NCI-H128 (cell line): ENCODE data around the gene CILP.
"Not testable (repeated sequence)": the region's sequence is repeated elsewhere in the genome, so short reads cannot be mapped to it uniquely, and the experiment has no call there.

ENCODE experiments used
- DNase-seq: peaks from one replicate; lab custom pipeline; 2025; ENCODE audit not compliant: unreplicated experiment; lab: John Stamatoyannopoulos, UW

CILP gene

DNA sequence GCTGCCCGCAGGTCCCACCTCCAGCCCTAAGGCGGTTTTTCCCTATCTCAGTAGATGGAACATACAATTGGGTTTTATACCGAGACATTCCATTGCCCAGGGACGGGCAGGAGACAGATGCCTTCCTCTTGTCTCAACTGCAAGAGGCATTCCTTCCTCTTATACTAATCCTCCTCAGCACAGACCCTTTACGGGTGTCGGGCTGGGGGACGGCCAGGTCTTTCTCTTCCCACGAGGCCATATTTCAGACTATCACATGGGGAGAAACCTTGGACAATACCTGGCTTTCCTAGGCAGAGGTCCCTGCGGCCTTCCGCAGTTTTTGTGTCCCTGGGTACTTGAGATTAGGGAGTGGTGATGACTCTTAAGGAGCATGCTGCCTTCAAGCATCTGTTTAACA is 15.6 kb upstream of the CILP start:
- not testable (repeated sequence) for DNase-seq

DNA sequence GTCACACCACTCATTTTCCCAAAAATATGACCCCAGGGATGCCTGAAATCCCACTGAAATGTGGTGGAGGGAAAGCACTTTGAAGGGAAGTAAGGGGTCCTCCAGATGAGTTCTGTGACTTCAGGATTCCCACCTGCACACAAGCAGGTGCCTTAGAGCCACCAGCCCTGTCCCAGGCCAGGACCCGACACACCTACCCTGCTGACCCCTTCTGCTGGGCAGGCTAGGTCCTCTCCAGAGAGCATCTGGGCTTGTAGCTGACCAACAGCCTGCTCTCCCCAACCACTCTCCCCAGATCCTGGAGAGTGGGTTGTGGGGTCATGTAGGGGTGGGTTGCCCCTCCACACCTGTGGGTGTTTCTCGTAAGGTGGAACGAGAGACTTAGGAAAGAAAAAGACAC is 14.9 kb upstream of the CILP start:
- no peak for DNase-seq

DNA sequence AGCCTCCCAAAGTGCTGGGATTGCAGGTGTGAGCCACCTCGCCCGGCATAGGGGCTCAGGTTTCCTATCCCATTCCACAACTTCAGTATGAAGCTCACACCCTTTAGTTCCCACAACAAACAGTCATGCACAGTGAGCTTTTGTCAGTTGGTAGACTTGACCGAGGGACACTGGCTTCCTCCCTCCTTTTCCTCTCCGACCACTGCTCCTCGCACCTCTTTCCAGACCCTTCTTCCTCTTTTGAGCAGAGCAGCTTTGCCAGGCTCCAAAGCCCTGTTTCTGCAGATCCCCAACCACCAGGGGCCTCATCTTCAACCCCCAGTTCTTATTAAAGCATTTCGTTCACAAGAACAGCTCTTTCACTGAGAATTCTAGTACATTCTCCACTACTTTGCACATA is 12.7 kb upstream of the CILP start:
- DNase-seq = no peak

DNA sequence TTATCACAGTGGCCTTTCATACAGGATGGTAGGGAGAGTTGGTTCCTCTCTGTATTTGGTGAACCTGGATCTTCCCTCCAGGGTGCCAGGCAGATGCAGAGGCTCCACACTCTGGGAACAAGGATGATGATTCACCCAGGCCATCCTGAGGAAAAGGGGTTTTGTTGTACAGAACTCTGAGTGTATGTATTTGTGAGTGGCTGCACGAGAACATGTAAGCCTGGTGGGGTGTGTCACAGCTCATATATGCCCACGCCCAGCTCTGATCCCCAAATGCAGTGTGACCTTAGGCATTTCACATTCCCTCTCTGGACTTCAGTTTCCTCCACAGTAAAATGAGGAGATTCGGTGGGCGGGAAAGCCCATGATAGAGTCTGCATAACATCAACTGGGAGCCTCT is 11.6 kb upstream of the CILP start:
- DNase-seq = no peak

DNA sequence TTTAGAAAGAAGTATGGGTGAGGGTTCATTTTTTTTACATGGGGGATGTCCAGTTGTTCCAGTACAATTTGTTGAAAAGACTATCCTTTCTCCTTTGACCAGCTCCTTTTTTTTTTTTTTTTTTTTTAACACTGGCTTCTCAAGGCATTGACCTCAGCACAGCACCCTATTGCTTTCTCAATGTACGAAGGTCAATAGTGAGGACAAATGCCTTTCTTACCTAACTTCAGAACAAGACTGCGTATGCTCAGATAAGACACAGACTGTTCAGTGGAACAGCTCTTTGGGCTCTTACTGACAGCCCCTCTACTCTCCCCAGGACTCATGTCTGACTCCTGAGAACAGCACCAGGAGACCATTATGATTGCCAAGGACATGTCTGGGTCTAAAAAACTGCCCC is 10.4 kb upstream of the CILP start:
- DNase-seq = no peak

DNA sequence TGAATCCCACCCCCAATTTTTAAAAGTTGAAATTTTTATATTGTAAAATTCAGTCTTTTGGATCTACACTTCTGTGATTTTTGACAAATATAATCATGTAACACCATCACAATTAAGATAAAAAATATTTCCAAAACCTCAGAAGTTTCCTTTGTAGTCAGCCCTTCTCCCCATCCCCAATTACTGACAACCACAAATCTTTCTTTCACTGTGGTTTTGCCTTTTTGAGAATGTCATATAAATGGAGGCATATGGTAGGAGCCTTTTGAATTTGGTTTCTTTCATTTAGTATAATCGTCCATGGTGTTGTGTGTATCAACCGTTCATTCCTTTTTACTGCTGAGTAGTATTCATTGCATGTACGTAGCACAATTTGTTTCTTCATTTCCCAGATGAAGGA is 7.9 kb upstream of the CILP start:
- DNase-seq = no peak

DNA sequence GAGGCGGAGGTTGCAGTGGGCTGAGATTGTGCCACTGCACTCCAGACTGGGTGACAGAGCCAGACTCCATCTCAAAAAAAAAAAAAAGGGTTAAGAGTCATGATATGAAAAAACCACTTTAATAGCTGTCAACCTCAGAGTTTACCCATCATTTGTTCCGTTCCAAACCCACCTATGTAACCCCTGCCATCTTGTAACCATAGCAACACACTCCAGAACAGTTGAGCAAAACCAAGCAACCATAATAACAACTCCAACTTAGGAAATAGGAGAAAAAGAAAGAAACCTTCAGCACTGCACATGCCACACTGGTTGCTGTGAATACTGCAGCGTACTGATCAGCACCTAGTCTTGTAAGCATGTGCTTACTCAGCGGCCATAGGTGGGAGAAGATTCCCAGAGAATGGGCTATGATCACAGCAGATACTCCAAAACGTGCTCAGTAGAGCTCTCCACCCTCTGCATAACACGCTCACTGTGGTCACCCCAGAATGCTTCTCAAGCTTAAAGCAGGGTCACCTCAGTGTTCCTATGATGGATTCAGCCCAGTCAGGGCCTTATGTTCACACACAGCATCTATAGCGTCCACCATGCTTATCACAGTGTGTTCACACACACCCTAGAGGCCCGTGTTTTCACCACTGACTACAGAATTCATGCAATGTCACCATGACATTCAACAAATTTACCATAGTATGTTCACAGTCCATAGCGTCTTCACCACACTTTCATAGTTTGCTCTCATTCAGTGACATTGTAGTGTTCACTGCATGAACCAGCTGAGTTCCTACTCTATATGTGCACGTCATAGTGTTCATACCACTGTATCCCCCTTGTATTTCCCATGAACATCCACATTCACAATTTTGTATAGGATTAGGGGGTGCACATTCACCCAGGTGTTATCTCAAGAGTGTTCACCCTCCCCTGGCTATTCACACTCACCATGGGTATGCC is 6.5 kb upstream of the CILP start:
- no peak for DNase-seq

DNA sequence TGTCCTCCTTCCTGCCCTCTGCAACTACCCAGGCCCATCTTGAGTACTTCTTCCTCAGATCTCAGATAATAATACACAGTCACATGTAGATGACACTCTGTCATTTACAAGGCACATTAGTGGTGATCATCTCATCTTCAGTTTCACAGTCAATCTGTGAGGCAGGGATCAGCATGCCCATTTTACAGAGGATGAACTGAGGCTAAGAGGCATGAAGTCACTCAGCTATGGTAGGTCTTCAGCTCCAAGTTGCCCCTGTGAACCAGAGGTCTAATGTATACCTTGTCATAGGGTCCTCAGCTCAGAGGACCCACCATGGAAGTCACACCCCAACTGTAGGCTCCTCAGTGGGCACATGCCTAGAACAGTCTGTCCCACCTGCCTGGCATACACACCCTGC is 4.2 kb upstream of the CILP start:
- DNase-seq = no peak

DNA sequence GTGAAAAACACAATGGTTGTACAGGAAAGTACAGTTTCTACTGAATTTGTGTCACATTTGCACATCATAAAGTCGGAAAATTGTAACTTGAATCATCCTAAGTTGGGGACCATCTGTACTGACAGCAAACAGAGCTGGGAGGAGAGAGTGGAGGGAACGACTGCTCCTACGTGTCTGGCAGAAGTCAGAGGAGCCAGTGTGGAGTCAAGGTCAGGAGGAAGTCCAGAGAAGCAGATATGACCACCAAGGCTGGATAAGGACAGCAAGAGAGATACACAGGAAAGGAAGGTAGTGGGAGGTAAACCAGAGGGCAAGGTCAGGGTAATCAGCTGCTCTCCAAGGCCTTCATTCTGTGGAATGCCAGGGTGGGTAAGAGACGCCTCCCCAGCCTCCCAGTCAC is 2.7 kb upstream of the CILP start:
- no peak for DNase-seq

DNA sequence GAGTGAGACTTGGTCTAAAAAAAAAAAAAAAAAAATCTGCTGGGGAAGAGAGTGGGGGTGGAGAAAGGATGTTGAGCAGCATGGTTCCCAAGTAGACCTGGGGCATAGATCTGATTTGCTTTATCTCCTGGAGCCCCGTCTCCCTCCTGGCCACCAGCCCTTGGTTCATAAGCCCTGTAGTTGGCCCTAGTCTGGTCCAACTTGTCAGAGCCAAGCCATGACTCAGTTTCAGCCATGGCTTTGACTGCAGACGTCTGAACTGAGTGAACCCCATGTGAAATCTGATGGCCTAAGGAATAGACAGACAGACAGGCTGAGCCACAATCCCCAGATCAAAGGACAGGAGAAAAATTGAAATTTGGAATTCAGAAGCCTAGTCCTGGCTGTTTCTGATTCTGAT is 2.0 kb upstream of the CILP start:
- no peak for DNase-seq

DNA sequence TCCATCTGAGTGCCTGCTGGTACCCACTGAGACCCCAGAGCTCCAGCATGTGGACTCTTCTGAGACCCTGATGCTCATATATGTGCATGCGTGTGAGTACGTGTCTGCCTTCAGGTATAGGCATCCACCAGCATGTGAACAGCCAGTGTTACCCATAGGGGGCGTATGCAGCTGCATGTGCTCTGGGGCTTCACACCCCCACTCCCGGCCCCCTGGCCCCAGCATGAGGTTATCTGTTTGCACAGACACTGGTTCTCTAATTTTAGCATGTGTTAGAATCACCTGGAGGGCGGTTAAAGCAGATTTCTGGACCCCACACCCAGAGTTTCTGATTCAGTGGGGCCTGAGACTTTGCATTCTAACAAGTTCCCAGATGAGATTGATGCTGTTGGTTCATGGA is 824 bp upstream of the CILP start:
- no peak for DNase-seq

DNA sequence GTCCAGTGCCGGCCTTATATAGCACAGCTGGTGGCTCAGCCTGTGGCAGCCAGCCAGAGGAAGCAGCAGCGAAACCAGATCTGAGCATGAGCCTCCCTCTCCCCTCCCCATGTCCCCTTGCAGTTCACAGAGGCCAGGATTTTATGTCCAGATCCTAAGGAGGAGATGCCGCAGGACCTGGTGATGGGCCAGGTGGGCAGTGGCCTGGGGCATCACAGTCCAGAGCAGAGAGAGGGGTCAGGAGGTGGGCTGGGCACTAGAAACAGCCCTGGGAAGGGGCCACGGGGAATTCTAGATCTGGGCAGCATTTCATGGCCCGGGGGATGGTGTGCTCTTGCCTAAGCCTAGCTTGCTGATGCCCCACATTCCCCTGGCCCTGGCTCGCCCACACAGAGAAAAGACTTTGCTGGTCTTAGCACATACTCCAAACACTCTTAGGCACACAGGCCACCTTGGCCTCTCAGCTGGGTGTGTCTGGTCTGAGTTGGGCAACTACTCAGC is 259 bp upstream of the CILP start:
- DNase-seq = no peak

DNA sequence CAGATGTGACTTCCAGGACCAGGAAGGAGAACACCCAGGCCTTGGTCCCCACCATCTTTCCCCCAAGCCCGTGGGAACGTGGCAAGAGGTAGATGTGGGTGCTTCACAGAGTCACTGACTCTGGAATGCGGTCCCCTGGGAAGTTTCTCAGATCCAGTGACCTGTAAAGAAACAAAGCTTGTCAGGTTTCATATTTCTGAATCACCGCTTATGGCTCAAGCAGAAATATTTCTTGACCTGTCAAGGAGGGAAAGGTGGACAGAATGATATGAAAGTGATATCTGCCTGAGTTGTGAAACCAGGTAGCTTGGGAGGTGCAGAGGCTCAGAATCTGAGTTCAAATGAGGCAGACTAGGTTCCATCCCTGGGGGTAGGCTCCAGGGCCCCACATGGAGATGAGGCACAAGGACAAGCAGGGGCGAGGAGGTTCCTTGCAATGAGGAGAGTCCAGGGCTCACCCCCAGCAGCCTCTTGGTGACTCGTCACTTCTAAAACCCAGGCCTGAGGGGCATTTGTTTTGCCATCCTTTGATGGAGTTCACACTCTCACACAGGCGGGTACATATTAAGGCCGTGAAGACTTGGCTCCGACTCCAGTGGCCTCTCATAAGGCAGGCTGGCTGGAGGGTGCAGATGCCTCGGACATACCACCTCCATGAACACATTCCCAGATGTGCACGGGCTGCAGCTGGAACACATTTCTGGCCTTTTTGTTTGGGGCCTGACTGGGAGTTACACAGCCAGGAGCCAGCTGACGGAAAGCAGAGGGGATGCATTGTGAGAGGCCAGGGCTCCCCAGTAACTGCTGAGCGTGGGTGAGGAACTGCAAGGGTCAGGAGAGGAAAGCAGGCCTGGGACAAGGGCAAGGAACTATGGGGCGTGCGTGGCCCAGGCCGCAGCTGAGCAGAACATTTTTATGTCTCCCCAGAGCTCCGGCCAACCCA is 1.3 kb downstream of the CILP start:
- DNase-seq = no peak

DNA sequence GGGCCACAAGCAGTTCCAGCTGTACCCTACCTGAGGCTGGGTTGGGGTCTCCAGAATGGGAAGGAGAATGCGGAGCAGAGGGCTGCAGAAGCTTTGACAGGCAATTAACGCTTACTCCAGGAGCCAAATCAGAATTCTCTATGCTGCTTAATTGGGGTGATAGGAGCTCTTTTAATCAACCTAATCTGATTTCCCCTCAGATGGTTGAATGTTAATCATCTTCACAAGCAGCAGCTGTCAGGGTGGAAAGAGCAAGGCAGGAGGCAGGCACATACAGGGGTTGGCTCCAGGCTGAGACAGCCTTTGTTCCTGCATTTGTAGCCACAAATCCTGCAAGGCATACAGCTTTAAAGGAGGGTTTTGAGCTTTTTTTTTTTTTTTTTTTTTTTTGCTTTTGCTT is 2.6 kb downstream of the CILP start:
- no peak for DNase-seq

DNA sequence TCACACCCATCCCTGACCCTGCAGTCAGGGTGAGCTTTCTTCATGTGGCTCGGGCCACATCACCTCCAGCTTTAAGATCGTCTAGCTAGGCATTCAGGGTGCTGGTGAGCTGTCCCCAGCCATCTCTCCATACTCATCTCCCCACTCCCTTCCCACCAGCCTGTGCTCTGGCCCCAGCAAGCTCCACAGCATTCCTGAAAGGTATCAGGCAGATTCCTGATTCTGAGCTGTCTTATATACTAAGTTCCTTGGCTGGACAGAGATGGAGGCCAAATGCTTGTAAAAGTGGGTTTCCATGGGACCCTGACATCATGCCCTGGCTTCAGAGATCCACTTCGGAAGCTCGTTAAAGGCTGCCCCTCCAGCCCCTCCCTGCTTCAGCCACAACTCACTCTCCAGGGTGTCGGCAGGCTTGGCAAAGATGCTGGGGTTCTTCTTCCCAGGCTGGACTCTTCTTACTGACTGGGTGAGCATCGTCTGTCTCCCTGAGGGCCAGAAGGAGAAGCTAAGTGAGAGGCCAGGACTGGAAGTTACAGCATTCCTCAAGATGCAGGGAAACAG is 3.9 kb downstream of the CILP start:
- no peak for DNase-seq

DNA sequence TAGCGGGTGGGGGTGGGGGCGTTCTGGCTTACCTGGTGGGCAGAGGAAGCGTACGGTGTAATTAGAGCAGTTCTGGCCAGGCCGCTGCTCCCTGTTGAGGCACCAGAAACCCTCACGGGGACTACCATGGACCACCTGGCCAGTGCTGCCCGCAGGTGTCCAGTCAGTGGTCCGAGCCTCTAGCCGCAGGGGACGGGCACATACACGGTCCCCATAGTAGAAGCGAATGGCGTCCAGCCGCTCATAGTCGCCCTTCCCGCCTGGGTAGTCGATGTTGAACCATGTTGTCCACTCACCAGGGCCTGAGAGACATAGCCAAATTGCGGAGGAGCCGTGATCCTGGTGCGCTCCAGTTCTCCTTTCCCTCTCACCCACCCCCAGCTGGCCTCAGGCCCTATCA is 4.5 kb downstream of the CILP start:
- no peak for DNase-seq

DNA sequence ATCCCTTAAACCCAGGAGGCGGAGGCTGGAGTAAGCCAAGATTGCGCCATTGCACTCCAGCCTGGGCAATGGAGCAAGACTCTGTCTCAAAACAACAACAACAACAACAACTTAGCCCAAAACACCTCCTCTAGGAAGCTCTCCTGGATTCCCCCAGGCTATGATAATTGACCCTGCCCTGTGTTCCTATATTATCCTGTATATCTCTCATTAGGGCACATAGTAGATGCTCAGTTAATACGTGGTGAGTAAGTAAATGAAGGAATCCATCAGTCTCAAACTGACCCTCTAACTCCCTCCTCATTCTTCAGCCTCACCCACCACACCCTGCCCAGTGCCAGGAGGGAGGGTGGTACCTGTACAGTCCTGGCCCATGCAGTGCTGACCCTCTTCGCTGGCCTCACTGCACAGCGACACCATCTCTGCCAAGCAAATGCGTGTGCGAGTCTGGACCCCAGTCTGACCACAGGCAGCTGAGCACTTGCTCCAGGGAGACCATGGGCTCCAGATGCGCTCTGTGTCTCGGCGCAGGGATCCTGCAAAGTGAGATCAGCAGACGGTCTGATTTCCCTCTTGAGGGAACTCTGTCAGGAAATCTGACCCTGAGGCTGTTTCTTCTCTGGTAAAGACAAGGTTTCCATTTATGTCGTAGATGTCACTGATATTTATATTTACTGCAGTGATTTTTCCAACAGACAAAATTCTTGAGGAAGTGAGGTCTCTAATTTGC is 6.2 kb downstream of the CILP start:
- no peak for DNase-seq

DNA sequence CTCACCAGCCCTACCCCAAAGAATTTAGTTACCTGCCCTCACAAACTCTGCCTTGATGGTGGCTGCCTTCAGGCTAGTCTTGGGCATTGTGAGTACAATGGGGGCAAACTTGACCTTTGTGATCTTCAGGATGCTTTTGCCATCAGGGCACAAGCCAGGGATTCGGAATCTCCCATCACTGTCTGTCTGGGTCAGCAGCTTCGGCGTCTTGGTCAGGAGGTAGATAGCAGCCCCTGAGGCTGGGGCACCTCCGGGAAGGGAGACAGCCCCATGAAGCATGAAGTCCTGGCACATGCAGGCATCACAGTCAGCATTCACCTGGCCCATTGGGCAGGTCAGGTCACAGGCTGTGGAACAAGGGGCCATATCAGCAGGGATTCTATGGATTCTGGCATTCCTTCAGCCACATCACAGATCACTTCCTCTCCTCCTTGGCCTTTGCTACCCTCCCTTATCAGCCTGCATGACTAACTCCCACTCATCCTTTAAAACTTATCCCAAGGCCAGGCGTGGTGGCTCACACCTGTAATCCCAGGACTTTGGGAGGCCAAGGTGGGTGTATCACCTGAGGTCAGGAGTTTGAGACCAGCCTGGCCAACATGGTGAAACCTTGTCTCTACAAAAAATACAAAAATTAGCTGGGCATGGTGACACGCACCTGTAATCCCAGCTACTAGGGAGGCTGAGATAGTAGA is 6.9 kb downstream of the CILP start:
- DNase-seq = no peak

DNA sequence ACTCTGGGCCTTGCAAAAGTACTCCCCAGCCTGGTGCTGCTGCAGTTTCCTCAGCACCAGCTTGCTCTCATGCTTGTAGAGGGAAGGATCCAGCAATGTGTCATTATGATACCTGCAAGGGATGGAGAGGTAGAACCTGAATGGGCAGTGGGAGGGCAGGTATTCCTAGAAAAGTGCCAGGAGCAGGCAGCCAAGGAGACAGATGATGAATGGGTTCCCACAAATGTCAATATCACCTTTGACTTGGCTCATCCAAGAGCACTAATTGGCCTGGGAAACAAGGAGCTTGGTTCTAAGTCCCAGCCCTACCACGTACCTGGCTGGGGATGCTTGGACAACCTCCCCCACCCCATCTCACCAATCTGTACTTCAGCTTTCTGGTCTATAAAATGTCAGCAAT is 9.4 kb downstream of the CILP start:
- DNase-seq = no peak

DNA sequence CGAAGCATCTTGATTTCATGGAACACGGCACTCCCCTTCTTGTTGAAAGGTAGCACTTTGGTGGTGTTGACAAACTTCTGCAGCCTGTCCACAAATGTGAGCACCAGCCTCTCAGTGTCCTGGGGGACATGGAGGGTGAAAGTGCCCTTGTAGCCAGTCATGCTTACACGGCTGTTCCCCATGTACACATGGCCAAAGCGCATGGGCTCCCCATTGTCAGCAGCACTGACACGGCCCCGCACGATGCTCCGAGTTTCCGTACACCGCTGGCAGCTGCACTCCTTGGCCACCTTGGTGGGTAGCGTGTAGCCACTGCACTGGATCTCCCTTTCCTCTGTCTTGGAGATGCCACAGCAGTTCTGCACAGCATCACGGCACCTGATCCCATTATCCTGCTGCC is 12.7 kb downstream of the CILP start:
- no peak for DNase-seq
